Astrocyte of the cerebellum (primary cell): ENCODE results near the gene COL7A1.
A peak's percentile ranks its signal among the peaks of the same experiment; 100 is the strongest.

Source experiments
- DNase-seq: peaks from one replicate; pipeline ENCODE4 v3.0.0-alpha.2; 2011; ENCODE audit warnings: low read depth
- H3K4me3 ChIP-seq: 2 replicates; pipeline ENCODE4 v1.5.1; 2011; ENCODE audit warnings: mild to moderate bottlenecking, low read depth, low read length, moderate library complexity
- in situ Hi-C: cut with HindIII; loops from 2 replicates; pipeline ENCODE4 v1.10.0; 2017; ENCODE audit warnings: low sequenced_read_pairs
- TF ChIP-seq, protein P1 (sequence below): IDR thresholded peaks from 2 replicates; pipeline ENCODE4 v1.5.1; 2012; ENCODE audit warnings: low read length, low read depth, moderate library complexity, mild to moderate bottlenecking; ENCODE audit errors: missing control alignments

Gene COL7A1

DNA sequence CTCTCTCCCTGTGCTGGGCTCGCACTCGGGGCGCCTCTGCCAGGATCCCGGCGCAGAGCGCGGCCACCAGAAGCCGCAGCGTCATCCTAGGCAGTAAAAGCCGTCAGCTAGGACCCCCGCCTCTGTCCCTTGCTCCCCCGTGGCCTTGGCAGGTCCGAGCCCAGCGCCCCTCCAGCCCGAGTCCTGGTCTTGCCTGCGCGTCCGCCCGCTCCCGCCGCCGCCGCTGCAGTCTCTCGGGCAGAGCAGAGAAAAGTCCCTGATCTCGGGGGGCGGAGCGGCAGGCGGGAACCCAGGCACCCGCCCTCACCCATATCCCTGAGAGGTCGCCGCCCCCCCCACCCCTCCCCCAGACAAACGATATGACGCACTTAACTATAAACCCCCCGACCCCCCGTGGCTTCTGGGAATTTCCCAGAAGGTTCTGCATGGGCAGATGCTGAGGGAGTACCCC, at the start of gene COL7A1:
COL7A1 (minus strand) TSS at position 255 of the 451 bp plus-strand sequence; CDS start at position 85, 170 bp downstream.
- H3K4me3 ChIP-seq = peak within 1 kb of the TSS; percentile 35
- no peak for DNase-seq
- in situ Hi-C loops = no loop called here
- TF ChIP-seq, protein P1, sequence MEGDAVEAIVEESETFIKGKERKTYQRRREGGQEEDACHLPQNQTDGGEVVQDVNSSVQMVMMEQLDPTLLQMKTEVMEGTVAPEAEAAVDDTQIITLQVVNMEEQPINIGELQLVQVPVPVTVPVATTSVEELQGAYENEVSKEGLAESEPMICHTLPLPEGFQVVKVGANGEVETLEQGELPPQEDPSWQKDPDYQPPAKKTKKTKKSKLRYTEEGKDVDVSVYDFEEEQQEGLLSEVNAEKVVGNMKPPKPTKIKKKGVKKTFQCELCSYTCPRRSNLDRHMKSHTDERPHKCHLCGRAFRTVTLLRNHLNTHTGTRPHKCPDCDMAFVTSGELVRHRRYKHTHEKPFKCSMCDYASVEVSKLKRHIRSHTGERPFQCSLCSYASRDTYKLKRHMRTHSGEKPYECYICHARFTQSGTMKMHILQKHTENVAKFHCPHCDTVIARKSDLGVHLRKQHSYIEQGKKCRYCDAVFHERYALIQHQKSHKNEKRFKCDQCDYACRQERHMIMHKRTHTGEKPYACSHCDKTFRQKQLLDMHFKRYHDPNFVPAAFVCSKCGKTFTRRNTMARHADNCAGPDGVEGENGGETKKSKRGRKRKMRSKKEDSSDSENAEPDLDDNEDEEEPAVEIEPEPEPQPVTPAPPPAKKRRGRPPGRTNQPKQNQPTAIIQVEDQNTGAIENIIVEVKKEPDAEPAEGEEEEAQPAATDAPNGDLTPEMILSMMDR = no peak

DNA sequence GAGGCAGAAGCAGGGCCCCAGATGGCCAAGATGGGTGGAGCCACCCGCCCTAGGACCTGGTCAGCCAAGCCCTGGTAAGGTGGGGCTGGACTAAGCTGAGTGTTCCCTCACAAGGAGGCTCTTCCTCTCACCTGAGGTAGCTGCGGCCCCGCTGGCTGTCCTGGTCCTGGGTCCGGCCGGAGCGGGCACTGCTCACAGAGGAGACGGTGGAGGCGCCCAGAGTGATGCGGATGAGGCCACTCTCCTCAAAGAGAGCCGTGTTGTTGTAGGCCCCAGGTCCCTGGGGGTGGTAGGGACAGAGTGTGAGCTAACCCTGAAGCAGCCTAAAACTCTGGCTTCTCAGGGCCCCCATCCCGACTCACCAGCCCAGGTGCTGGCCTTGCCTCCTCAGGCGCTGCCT, 47.5 kb upstream of the COL7A1 start:
- TF ChIP-seq, protein P1 = no peak
- in situ Hi-C loops = no loop called here
- no peak for DNase-seq
- H3K4me3 ChIP-seq = no peak overlapping the region

DNA sequence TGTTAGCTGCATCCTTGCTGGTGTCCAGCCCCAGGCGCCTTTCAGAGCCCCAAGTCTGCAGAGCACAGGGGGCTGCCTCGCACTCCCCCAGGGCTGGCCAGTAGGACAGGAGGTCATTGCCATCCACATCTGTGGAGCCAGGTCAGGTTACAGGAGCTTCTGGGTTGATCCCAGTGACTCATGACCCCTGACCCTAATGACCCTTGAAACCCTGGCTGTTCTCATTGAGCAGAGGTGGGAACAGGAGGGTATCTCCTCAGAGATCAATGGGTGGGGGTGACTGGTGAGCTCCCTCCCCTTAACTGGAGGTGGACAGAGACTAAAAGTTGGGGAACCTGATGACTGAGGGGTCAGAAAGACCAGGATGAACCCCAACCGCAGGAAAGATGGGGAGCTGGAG, 46.3 kb upstream of the COL7A1 start:
- DNase-seq = no peak
- in situ Hi-C loops = no loop called here
- TF ChIP-seq, protein P1 = no peak

DNA sequence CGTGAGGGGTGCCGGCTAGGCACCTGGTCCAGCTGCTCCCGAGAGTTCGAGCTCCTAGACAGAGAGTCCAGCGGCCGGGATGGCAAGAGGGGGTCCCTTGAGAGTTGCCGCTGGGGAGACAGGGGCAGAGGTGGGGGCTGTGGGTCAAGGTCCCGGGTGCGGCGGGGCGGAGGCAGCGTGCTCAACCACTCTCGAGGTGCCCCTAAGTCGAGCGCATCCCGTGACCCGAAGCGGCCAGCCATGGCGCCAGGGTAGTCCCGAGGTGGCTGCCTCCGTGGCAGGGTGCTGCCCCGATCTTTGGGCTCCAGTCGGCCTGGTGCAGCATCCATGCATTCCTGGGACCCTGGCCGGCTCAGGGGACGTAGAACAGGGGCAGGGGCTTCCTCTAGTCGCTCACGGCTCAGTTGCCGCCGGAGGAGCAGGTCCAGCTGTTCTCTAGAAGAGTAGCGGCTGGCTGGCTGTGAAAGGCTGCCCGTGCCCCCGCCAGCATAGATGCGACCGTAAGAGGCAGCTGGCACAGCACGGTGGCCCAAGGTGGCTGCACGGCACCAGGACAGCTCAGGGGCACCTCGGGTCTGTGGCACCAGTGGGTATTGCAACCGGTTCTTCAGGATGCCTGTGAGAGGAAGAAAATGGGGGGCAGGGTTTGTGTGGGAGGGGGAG, 44.9 kb upstream of the COL7A1 start:
- in situ Hi-C loops = loop anchor here (10.0 kb wide), 1 partner anchor 85 kb away; the partner anchor contains the start of gene PFKFB4
- no peak for DNase-seq
- TF ChIP-seq, protein P1 = no peak
- no peak overlapping the region for H3K4me3 ChIP-seq

More for the DNA sequence above, 46.3 kb upstream of the COL7A1 start:
- H3K4me3 ChIP-seq = no peak overlapping the region

DNA sequence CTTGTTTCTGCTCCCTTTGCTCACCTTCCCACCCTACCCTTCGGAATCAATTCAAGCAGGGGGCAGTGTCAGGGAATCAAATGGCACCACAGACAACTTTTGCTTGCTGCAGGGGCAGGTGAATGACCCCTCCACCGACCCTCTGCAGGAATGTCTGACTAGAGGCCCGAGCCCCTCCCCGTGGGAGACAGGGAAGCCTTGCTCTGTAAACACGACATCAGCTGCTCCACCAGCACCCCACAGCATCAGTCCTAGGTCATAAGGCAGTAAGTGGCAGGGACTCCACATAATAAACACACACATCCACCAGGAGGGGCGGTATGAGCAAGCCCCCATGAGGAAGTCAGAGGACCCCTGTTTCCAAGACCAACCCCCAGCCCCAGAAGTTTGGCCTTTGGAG, 42.2 kb upstream of the COL7A1 start:
- H3K4me3 ChIP-seq = no peak overlapping the region
- in situ Hi-C loops = loop anchor here (10.0 kb wide), 1 partner anchor 83 kb away; the partner anchor contains the start of gene PFKFB4
- DNase-seq = no peak
- TF ChIP-seq, protein P1 = no peak

DNA sequence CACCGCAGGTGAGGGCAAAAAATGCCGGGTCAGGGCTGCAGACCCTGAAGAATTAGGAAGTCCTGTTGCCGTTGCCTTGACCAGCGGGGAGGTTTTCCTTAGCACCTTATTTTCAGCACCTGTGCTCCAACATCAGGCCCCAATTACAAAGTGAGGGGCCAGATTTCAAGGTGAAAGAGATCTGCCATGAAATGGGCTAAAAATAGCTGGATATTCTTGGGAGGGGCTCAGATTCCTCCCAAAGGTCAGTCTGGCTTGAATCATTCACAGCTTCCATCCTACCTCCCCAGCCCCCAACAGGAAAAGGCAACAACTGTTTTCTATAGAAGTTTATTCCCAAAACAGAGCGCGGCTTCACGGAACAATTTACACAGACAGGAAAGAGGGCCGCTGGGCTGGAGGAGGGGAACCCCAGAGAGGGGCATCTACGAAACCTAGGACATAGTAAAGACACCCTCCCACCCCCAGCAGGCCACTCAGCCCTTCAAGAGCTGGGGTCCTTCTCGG, 41.1 kb upstream of the COL7A1 start:
- peak overlapping the region; percentile 92 for H3K4me3 ChIP-seq
- TF ChIP-seq, protein P1 = no peak
- DNase-seq = no peak
- in situ Hi-C loops = loop anchor here (10.0 kb wide), 1 partner anchor 81 kb away; the partner anchor contains the start of gene PFKFB4
